HG02852 (cell line): ENCODE measurements around the gene ORC5.
"Not testable (repeated sequence)": the region's sequence is repeated elsewhere in the genome, so short reads cannot be mapped to it uniquely, and the experiment has no call there.

Experiments
- ATAC-seq: cut with Tn5 transposase; IDR thresholded peaks from one replicate; pipeline ENCODE4 v1.9.1; 2021; ENCODE audit warnings: mild to moderate bottlenecking, moderate library complexity; ENCODE audit not compliant: unreplicated experiment

Gene ORC5

DNA sequence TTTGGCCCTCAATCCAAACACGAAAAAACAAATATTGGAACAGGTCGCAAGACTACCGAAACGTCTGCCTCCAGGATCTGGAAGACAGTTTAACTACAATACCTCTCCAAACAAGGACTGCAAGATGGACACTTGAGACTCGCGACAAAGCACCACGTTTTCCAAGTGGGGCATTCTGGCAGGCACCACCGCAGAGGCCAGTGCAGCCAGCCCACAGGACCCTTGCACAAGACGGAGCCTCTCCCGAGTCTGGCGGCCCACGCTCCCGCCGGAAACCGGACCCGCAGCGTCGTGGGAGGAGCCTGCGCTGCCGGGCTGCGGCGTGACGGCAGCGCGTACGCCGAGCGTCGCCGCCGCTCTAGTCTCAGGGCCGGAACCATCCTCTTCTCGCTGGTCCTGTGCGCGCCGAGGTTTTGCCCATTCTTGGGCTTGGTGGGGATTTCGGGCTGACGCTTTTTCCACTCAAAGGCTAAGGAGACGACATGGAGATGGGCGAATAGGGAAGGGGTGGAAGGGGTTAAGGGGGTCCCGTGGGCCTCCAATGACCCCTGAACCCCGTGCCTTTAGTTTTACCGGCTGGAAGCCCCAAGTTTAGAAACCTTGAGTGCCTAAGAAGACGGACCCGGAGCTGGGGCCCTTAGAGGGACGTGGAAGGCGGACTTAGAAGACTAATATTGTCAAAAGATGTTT is at the start of gene ORC5:
TSS of gene ORC5 (minus strand) at position 283 of the 690 bp plus-strand sequence. CDS start at position 174, 109 bp downstream.
- ATAC-seq: peak; percentile 100

DNA sequence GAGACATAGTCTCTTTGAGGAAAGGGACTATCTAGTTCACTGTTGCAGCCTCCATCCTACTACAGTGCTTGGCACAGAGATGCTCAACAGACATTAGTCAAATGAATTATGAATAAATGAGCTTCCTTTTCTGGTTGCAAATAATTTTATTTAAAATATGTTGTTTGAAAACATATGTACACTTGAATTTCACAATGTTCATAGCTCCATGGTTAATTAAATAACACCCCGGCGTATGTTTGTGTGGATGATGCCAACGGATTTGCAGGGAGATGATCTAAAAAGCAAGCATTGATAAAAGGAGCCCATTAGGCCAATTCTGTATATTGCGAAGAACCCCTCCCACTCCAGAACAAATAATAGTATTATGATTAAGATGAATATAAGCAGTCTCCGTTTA is 47.8 kb upstream of the ORC5 start:
- ATAC-seq: no peak

DNA sequence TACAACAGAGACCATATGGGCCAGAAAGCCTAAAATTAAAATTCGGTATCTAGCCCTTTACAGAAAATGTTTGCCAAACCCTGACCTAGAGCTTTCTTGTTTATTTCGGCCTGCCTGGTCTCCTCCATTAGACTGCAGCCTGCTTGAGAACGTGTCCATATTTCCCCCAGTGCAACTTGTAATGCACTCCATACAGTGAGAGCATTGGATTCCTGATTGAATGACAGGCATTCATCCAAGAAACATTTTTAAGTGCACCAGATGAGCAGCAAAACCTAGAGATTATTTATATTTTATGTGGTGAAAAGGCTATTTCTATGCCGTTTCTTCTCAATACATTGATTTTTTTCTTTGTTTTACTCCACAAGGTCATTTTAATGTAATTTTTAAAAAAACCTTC is 47.4 kb upstream of the ORC5 start:
- no peak for ATAC-seq

DNA sequence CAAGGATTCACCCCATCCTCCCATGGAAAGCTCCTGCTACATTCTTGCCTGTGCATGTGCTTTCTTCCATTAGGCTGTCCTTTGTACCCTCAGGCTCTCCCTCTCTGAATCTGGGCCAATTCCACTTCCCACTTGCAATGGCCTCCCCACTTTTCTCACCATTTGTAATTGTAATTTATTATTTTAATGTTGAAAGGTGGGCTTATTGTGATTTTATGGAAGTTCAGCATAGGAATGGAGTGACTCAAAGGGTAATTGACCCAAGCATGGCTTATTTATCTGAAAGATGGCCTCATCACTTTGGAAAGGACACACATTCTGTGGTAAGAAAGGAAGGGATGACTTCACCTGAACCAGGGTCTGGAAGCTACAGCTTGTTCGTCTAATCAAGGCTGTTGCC is 46.9 kb upstream of the ORC5 start:
- no peak for ATAC-seq

DNA sequence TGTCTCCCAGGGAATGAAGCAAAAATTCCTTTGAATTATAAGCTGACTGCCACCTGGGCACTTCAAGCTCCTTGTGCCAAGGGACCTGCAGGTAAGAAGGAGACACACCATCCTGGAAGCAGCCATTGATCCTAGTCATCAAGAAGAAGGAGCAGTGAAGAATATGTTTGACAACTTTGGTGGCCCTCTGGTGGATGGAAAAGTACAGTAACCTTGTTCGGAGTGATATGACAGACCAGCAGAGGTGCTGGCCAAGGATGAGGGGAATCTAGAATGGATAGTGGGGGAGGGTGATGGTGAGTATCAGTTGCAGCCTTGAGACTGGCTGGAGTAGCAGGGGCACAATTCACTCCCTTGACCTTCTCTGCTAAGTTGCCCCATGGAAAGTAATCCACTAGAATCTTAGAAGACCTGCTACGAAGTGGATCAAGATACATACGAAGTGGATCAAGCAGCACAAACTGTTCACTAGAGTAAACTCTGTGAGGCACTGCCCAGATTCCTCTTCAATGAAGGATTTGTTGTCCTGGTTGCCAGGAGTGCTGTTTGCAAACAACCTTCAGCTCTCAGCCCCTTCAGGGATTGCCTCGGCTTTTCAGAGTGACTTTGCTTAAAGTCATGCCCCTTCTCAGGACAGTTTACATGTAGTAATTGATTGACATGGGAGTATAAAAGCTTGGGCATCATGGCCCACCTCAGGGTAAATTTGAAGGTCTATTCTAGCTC is 44.8 kb upstream of the ORC5 start:
- no peak for ATAC-seq

DNA sequence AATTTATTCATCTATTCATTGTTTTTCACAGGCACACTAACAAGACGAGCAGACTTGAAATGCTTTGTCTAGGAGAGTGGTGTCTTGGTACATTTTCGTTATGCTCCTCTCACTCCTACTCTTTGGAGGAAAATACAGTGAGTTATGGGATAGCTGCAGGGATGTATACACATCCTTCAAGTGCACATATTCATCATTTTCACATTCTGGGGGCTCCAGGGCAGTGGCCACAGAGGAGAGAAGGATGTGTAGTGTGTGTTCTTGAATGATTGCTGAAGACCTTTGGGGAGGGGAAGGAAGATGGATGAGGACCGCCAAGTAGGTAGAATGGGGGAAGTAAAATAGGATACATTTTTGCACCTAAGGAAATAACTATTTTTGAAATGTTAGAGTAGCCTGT is 34.8 kb upstream of the ORC5 start:
- ATAC-seq: no peak

DNA sequence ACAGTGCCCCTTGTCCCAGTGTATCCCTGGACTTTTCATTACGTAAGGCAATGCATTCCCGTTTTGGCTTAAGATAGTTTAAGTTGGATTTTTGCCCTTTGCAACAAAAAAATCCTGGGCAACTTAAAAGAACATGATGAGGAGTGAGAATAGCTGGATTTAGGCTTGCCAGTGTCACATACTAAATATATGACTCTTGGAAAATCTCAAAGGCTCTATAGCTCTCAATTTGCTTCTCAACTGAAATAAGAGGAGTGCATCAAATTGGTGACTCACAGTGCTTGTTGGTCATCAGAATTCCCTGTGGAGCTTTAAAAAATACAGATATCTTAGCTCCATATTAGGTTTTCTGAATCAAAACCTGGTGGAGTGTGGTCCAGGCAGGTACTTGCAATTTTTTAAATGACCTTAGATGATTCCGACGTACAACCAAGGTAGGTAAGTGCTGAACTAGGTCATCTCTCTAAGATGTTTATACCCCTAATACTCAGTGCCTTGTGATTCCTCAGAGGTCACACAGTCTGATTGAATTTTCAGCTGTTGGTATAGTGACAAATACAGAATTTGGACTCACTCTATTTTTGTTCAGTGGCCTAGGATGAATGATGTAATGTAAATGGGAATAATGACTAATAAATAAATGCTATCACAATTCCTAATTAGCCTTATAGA is 33.9 kb upstream of the ORC5 start:
- no peak for ATAC-seq

DNA sequence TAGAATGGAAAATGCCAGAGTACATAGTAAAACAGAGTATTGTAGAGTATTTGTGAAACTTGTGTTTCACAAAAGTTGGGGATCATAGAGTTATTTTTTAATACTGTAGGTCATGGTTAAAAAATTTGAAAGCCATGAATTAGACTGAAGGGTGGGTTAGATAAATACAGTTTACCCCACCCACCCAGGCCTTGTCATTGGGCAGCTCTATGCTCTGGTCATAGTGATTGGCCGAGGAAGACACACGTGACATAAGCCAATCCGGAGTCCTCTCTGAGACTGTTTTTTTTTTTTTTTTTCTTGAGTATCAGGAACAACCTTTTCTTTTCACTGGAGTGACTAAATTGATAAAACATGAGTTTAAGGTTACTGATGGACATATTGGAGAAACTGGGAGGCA is 33.3 kb upstream of the ORC5 start:
- ATAC-seq: no peak

DNA sequence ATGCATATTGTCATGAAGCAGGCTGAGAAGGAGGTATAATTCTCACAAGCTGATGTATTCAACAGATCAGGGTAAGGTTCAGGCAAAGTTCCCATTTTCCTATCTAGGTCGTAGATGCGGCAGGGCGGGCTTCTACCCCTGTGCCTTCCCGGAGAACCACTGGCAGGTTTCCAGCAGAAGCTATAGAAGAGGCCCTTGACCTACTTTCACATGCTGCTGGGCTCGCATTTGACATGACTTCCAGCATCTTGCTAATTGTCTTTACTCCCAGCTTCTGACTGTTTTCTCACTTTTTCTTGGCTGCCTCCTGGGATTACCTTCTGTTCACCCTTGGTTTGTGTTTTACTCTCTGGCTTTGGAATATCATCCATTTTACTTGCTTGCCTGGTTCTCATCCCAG is 32.6 kb upstream of the ORC5 start:
- ATAC-seq: no peak

DNA sequence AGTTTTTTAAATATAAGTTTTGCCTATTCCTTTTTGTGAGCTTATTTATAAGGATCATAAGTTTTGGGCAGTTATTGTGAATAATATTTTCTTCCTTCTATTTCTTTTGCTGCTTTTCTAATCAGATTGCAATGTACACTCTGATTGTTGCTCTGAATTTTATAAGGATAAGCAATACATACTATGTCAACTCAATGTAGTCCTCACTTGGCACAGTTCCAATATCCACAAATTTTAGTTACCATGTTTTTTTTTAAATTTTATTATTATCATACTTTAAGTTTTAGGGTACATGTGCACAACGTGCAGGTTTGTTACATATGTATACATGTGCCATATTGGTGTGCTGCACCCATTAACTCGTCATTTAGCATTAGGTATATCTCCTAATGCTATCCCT is 27.2 kb upstream of the ORC5 start:
- ATAC-seq: not testable (repeated sequence)

DNA sequence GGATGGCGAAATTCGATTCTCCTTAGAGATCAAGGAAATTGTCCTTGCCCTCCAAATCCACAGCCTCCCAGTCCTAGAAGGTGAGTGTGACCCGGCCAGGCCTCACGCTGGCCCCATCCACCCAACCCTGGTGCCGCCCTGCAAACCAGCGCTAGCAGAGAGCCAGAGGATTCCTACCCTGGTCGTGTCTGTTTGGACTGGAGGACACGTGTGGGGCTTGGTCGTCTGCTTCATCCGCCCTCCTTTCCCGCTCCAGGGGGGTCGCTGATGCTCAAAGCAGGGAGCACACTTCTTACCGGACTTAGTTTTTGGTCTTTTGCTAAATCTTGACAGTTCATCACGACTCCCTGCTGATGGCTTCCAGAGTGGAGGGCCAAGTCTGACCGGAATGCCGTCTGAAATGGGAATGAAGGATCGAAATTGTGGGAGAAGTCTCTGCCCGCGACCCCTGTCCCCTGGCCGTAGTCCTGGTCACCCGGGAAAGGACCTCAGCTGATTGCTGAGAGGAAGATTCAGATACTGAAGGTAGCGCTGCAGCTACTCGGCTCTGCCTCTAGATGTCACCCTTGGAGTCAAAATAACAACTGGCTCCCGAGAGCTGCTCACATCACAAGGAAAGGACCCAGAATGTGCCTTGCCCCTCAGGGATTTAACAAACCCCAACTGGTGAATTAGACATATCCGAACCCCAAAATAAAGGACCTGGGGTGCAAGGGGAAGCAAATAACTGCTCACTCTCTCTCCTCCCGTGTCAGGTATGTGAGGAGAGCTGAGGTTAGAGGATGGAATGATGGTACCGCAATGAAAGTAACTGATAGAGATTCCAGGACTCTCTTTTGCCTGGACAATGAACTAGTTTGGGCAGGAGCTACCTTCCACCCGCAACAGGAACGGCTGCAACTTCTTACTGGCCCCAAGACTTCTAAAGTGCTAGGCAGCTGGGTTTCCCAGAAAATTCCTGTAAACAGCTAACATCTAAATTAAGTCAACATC is 23.5 kb upstream of the ORC5 start:
- ATAC-seq: peak; percentile 95

DNA sequence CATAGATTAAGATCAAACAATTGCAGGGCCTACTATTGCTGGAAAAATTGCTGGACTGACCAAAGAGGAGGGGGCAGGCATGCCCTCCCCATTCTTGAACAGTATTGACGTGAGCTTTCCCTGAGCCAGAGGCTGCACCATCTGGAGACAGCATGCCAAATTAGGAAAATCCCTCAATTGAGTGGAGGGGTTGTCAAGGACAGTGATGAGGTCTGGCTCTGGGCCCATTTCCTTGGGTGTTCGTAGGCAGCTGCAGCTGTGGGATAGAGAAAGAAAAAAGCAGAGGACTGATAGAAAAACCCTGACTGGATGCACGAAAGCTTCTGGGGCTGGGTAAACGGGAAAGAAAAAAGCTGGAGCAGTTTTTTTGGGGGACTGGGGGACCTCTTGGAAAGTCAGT is 22.8 kb upstream of the ORC5 start:
- no peak for ATAC-seq

DNA sequence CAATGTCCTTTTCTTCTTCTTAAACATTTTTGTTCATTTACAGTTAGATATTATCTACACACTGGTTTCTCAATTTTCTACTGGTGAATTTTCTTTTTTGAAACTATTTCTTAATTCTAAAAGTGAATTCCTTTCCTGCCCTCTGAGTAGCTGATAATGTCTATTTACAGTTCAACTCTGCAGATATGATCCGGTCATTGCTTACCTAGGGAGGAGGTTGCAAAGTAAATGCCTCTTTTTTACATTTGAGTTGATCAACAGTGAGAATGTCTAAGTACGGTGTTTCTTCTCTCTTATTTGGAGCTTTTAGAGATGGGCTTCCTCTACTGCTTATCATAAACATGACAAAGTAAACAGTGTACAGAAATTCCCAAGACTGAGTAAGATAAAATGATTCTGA is 20.6 kb upstream of the ORC5 start:
- no peak for ATAC-seq

DNA sequence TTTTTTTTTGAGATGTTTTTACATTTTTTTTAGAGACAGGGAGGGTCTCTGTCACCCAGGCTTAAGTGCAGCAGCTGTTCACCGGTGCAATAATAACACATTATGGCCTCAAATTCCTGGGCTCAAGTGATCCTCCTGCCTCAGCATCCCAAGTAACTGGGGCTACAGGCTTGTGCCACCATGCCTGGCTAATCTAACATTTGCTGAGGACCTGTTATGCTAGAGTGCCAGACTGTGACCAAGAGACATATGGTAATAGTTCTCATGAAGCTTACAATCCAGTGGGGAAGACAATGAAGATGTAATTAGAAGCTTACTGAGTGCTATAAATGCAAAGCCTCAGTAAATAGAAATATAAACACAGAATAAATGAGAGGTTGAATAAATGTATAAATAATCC is 17.6 kb upstream of the ORC5 start:
- ATAC-seq: no peak

DNA sequence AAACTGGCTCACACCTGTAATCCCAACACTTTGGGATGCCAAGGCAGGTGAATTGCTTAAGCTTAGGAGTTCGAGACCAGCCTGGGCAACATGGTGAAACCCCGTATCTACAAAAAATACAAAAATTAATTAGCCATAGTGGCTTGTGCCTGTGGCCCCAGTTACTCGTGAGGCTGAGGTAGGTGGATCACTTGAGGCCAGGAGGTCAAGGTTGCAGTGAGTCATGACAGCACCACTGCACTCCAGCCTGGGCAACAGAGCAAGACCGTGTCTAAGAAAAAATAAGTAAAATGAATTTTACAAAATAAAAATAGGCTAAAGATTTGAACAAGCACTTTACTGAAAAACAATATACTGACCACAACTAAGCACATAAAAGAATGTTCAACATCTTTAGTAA is 9.8 kb upstream of the ORC5 start:
- no peak for ATAC-seq

DNA sequence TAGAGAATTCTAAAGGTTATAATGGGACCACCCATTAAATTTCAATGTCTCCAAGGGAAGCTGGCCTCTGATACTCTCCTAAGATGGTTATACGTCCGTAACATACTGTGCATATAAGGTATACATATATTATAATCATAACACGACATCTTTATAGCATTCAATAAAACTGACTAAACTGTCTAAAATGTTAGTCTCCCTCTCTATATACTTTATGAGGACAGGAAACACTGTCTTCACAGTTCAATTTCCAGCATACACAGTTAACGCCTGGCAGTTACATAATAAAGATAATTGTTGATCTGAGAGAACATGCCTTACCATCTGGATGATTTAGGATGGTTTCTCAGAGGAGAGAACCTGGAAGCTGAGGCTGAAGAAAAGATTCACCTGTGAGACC is 1.2 kb upstream of the ORC5 start:
- ATAC-seq: no peak

DNA sequence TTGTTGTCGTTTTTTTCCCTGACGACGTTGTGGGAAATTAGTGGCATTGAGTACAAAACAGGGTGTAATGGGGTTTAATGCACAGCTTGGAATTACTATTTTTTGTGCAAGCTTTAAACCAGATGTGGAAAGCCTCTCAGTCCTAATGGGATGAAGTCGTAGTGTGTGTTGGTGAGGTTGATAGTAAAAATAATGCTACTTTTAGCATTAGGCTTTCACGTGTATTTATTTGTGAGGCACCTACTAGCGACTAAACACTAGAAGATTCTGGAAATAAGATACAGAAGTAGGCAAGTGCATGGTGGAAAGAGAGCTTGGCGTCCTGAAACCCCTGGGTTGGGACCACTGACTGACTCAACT is 588 bp upstream of the ORC5 start:
- no peak for ATAC-seq

DNA sequence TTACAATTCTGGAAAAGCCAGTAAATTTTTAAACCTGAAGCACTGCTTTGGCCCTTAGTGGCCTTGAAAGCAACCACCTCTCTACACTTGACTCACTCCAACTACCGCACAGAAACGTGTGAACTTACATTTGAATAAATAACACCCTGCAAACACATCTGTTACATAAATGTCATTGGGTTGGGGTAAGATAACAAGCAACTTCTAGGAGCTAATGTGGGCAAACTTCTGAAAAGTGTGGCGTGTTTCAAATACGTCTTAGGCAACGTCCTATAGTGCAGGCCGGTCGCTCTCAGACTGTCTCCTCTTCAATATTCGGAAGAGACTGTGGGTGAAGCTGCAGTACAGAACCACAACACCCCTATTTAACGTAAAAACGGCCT is 474 bp downstream of the ORC5 start:
- peak; percentile 32 for ATAC-seq

DNA sequence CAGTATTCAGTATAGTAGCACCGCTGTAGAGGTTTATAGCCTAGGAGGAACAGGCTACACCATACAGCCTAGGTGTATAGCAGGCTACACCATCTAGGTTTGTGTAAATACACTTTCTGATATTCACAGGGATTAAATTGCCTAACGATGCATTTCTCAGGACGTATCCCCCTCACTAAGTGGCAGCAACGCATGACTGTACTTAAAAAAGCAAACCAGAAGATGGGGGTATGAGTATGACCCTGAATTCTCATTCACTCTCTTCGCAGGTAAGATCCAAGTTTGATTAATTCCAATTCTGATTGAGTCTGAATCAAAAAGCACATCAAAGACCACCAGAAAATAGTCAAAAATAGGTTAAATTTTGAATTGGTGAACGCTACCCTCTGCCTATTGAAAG is 972 bp downstream of the ORC5 start:
- ATAC-seq: no peak

DNA sequence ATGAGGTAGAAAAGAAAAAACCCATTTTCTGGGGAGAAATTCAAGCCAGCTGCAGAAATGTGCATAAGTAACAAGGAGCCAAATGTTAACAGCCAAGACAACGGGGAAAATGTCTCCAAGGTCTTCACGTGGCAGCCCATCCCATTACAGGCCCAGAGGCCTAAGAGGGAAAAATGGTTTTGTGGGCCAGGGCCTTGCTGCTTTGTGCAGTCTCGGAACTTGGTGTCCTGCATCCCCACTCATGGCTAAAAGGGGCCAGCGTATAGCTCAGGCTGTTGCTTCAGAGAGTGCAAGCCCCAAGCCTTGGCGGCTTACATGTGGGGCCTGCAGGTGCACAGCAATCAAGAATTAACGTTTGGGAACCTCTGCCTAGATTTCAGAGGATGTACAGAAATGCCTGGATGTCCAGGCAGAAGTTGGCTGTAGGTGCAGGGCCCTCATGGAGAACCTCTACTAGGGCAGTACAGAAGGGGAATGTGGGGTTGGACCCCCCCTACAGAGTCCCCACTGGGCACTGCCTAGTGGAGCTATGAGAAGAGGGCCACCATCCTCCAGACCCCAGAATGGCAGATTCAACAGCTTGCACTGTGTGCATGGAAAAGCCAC is 9.0 kb downstream of the ORC5 start:
- ATAC-seq: no peak

DNA sequence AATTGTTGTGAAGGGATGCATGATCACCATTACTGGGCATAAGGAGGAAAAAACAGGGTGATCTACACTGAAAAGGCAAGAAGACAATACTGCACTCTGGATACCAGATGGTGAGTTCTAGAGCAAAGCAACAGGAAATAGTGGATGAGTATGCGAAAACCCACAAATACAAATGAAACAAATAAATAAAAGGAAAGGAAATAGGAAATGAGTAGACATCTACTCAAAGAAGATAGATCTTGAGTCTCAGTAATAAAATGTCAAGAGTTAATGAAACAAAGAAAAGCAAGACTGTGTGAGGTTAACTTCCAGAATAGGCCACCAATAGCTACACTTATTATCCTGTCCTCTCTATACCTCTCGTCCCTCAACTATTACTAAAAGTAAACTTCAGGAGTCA is 11.7 kb downstream of the ORC5 start:
- ATAC-seq: peak; percentile 48
